ENCODE measurements around the gene NPTN. TPM values are rescaled to one million over a fixed set of nuclear protein-coding genes. Genes with fewer than 3 reads are reported as not detected.

Gene NPTN
- total RNA-seq, 1 donor from 2014 or later: 135 TPM

DNA sequence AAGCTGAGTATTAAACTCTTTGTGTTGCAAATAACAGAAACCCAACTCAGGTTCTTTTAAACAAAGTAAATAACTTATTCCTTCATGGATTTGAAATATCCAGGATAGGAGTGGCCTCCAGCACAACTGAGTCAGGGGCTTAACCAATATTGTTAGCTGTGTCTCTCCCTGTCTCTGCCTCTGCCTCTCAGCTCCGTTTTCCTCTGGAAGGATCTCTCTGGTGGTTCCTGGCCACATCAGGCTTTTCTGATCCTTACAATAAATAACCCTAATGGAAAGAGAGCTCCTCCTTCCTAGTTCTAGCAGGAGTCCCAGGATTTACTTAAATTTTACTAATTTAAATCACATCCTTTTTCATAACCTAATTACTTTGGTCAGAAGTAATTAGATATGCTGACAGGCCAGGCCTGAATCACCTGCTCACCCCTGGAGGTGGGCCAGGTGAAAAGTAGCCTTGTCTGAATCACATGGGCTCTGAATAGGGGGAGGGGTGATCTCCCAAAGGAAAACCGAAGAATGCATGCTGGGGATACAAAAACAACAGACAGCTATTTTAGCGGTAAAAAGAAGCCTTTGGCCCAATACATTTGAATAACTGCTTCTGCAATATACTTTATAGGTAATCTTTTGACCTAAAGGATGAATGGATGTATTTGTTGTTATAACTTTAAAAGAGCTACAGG lies 114.9 kb downstream of the NPTN start:
- no peak for DNase-seq (ENCODE audit: low spot score)

DNA sequence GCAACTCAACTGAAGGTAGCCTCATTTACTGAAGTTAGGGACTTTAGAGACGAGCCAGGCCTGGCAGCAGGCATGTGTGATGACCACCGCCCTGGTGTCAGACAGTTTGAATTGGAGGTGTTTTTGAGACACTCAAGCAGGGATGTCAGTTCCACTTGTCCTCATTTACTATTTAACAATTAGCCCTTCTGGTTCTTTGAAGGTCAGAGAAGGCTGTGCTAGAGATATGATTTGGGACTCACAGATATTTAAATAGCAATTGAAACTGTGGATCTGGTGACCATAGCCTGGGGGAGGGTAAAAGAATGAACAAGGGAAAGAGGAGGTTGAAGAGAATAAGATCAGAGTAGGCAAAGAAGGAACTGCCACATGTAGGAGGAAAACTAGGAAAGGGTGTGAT lies 115.6 kb downstream of the NPTN start:
- no peak for DNase-seq (ENCODE audit: low spot score)

DNA sequence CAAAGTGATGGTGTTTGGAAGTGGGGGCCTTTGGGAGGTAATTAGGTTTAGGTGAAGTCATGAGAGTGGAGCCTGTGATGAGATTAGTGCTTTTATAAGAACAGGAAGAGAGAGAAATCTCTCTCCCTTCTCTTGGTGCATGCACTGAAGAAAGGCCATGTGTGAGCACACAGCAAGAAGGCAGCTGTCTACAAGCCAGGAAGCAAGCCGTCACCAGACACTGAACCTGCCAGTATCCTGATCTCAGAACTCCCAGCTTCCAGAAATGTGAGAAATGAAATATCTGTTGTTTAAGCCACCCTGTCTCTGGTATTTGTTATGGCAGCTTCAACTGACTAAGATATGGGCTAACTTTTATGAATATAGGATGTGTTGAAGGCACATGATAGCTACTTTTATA lies 117.7 kb downstream of the NPTN start:
- no peak for DNase-seq (ENCODE audit: low spot score)

Other genes starting within 250 kb of the NPTN start
- gene REC114, start 190.2 kb downstream of the NPTN start, total RNA-seq: not detected
- 26.9 TPM for gene CD276, start 51.0 kb upstream of the NPTN start, total RNA-seq
- gene INSYN1, start 120.0 kb upstream of the NPTN start, total RNA-seq: 8.1 TPM
- not detected for gene TBC1D21, start 240.2 kb upstream of the NPTN start, total RNA-seq